ENCODE measurements around the gene POP7.
"Not testable (repeated sequence)": the region's sequence is repeated elsewhere in the genome, so short reads cannot be mapped to it uniquely, and the experiment has no call there.

Gene POP7

GRCh38 chr7:100705753-100706671 is at the start of gene POP7:
TSS of gene POP7 (plus strand) at chr7:100706121. CDS start at chr7:100706831, 710 bp downstream.
- DNase-seq = peak; percentile 99

GRCh38 chr7:100662194-100662776 is 43.6 kb upstream of the POP7 start:
- DNase-seq = not testable (repeated sequence)

- no peak for DNase-seq
Observed at GRCh38 chr7:100665168-100665726, 40.7 kb upstream of the POP7 start.

GRCh38 chr7:100667331-100668068 is 38.4 kb upstream of the POP7 start:
- DNase-seq = no peak

- no peak for DNase-seq
Observed at GRCh38 chr7:100668069-100668449, 37.9 kb upstream of the POP7 start.

- DNase-seq = not testable (repeated sequence)
Observed at GRCh38 chr7:100669106-100669505, 36.8 kb upstream of the POP7 start.

- DNase-seq = no peak
Observed at GRCh38 chr7:100670074-100670473, 35.8 kb upstream of the POP7 start.

- no peak for DNase-seq
Observed at GRCh38 chr7:100671353-100672327, 34.3 kb upstream of the POP7 start.

- DNase-seq = peak; percentile 99
Observed at GRCh38 chr7:100673302-100673941, 32.5 kb upstream of the POP7 start, which contains the start of gene GNB2. TSS of gene GNB2 (plus strand) at chr7:100673740. CDS start at chr7:100676266, 2,526 bp downstream.

- peak; percentile 47 for DNase-seq
Observed at GRCh38 chr7:100673942-100674410, 31.9 kb upstream of the POP7 start.

- peak; percentile 29 for DNase-seq
Observed at GRCh38 chr7:100674411-100675104, 31.4 kb upstream of the POP7 start.

GRCh38 chr7:100675105-100675451 is 30.8 kb upstream of the POP7 start:
- peak; percentile 32 for DNase-seq

- DNase-seq = peak; percentile 77
Observed at GRCh38 chr7:100675581-100676350, 30.2 kb upstream of the POP7 start.

- no peak for DNase-seq
Observed at GRCh38 chr7:100676501-100677306, 29.2 kb upstream of the POP7 start.

GRCh38 chr7:100677308-100678267 is 28.3 kb upstream of the POP7 start:
- DNase-seq = no peak

GRCh38 chr7:100678291-100678984 is 27.5 kb upstream of the POP7 start:
- no peak for DNase-seq

Measured in stimulated activated CD4-positive, alpha-beta T cell treated with anti-CD3 and anti-CD28 coated beads, Interleukin-4, amount 100 ng/mL, for 24 hours (primary cell).